Measurements from ENCODE around the gene INO80C.

INO80C gene

DNA sequence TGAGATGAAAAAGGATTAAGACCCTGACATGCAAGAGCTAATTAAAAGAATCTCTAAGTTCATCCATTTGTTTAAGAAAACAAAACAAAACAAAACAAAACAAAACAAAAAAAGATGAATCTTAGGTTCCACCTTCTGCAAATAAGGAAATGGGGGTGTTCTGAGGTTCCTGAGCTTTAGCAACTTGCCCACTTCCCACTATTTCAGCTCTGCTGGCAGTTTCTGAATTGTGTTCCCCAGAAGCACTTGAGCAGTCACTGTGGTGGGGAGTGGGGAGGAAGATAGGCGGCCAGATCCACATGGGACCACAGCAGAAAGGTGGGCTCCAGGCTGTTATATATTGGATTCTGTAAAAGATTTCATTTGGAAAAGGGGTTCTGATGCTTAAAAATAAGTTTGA, 20.3 kb downstream of the INO80C start:
- DNase-seq: no peak
- Histone ChIP-seq H3K36me3 (no peaks in the 10 kb centered on the region), H3K4me1 (no peaks in the 10 kb centered on the region), H3K4me3 (ENCODE audit: low read depth, low read length) (no peak overlapping the region), H3K27me3 (no peaks in the 10 kb centered on the region), H3K9me3 (no peaks in the 10 kb centered on the region)
- TF ChIP-seq, protein P1, sequence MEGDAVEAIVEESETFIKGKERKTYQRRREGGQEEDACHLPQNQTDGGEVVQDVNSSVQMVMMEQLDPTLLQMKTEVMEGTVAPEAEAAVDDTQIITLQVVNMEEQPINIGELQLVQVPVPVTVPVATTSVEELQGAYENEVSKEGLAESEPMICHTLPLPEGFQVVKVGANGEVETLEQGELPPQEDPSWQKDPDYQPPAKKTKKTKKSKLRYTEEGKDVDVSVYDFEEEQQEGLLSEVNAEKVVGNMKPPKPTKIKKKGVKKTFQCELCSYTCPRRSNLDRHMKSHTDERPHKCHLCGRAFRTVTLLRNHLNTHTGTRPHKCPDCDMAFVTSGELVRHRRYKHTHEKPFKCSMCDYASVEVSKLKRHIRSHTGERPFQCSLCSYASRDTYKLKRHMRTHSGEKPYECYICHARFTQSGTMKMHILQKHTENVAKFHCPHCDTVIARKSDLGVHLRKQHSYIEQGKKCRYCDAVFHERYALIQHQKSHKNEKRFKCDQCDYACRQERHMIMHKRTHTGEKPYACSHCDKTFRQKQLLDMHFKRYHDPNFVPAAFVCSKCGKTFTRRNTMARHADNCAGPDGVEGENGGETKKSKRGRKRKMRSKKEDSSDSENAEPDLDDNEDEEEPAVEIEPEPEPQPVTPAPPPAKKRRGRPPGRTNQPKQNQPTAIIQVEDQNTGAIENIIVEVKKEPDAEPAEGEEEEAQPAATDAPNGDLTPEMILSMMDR (IDR thresholded peaks at IDR 0.05; ENCODE audit: low read depth, low read length): no peak

DNA sequence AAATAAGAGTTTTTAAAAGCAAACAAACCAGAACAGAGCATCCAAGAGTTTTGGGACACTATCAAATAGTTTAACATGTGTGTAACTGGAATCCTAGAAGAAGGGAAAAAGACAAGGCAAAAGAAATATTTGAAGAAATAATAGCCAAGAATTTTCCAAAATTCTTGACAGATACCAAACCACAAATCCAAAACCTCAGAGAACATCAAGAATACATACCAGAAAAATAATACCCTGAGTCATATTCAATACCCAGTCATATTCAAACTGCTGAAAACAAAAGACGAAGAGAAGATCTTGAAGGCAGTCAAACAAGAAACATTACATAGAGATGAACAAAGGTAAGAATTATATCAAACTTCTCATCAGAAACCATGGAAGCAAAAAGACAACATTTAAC, 22.9 kb downstream of the INO80C start:
- H3K27me3 ChIP-seq: no peaks in the 10 kb centered on the region
- H3K4me1 ChIP-seq: no peaks in the 10 kb centered on the region
- no peak for DNase-seq
- H3K4me3 ChIP-seq (ENCODE audit: low read depth, low read length): no peak overlapping the region
- TF ChIP-seq, protein P1 (IDR thresholded peaks at IDR 0.05; ENCODE audit: low read depth, low read length): no peak
- H3K9me3 ChIP-seq: no peaks in the 10 kb centered on the region
- no peaks in the 10 kb centered on the region for H3K36me3 ChIP-seq

DNA sequence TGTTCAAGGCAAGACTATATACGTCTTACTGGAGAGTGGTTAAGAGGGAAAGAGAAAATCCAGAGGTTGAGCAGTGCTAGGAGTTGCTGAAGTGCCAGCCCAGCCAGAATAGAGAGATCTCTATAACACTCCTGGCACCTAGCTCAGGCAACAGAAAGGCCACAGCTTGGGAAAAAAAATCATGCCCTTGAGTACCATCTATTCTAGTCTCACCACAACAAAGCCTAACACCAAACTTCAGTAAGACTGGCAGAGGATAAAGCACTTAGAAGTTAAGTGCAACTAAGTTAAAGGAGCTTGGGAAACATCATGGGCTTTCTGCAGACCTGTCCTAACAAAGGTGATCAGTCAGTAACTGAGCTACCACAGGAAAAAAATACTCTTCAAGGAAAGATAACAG, 24.2 kb downstream of the INO80C start:
- Histone ChIP-seq H3K9me3 (no peaks in the 10 kb centered on the region), H3K27me3 (no peaks in the 10 kb centered on the region), H3K36me3 (no peaks in the 10 kb centered on the region), H3K4me3 (ENCODE audit: low read depth, low read length) (no peak overlapping the region), H3K4me1 (no peaks in the 10 kb centered on the region)
- TF ChIP-seq, protein P1 (IDR thresholded peaks at IDR 0.05; ENCODE audit: low read depth, low read length): no peak
- no peak for DNase-seq

DNA sequence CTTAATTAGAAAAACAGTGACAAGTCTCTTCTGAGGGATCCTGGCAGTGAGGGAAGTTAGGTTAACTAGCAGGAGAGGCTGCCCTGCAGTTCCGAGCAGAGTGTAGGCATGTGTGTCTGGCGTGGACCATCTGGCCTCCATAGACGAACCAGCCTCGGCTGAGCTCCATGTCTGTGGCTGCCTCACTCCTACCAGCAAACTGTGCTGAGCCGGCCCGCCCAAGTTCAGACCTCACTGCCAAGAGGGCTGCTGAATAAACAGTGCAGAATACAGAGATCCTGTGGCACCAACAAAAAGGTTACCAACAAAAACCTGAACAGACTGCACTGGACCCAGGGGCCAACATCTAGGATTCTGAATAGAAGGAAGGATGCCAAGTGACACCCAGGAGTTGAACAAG, 27.3 kb downstream of the INO80C start:
- Histone ChIP-seq H3K4me3 (ENCODE audit: low read depth, low read length) (no peak overlapping the region), H3K36me3 (no peaks in the 10 kb centered on the region), H3K9me3 (no peaks in the 10 kb centered on the region), H3K4me1 (peaks cover 7% of the 10 kb centered on the region), H3K27me3 (no peaks in the 10 kb centered on the region)
- DNase-seq: no peak
- TF ChIP-seq, protein P1 (IDR thresholded peaks at IDR 0.05; ENCODE audit: low read depth, low read length): no peak

DNA sequence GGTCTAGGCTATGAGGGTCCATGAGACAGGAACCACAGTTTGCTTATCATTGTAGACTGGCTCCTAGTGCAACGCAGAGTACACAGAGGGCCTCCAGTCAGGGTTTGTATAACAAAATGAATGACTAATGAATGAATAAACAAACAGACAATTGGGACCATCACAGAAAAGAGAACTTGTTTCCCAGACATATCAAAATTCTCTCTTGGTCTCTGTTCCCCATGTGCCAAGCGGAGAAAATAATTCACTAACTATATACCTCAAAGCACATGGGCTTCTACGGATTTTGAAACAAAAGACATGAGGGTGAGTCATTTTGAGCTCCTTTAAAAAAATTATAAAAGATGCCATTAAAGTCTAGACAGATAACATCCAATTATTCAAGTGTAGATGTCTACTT, 28.0 kb downstream of the INO80C start:
- Histone ChIP-seq H3K9me3 (no peaks in the 10 kb centered on the region), H3K36me3 (no peaks in the 10 kb centered on the region), H3K4me1 (peaks cover 7% of the 10 kb centered on the region), H3K27me3 (no peaks in the 10 kb centered on the region), H3K4me3 (ENCODE audit: low read depth, low read length) (no peak overlapping the region)
- TF ChIP-seq, protein P1 (IDR thresholded peaks at IDR 0.05; ENCODE audit: low read depth, low read length): no peak
- DNase-seq: no peak

- TF ChIP-seq, protein P1 (IDR thresholded peaks at IDR 0.05; ENCODE audit: low read depth, low read length): no peak
- Histone ChIP-seq H3K4me3 (ENCODE audit: low read depth, low read length) (no peak overlapping the region), H3K36me3 (no peaks in the 10 kb centered on the region), H3K4me1 (peaks cover 7% of the 10 kb centered on the region), H3K9me3 (no peaks in the 10 kb centered on the region), H3K27me3 (no peaks in the 10 kb centered on the region)
- no peak for DNase-seq
Observed at GRCh38 chr18:35468711-35469110, 29.0 kb downstream of the INO80C start.

All from BE2C (cell line).